ENCODE data around the gene GJC1.

DNA sequence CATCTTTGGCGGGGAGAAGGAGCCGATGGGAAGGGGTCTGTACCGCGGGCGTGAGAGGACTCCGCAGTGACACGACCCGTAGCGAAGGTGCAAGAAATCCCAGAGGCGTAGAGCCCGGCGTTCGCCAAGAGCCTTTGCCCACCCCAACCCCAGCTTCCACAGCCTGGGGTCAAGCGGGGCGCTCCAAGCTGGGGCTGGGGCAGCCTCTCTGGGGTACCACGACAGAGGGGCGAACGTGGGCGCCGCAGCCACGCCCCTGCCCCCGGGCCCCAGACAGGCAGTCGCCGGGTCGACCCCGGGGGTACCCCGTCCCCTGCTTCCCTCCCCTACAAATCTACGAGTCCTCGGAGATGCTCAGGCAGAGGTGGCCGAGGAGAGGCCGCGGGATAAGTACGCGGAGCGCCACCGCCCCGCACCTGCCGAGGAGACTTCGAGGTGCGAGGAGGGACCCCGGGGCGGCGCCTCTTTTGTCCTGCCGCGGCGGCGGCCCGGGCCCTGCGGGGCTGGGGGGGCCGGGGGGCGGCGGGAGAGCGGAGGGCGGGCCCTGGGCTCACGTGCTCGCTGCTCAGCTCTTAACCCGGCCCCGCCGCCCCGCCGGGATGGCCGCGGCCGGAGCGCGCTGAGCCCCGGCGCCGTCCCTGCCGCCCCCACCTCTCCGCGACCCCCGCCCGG, 71.5 kb downstream of the GJC1 start, which contains the start of gene ADAM11:
- TF ChIP-seq, protein P1, sequence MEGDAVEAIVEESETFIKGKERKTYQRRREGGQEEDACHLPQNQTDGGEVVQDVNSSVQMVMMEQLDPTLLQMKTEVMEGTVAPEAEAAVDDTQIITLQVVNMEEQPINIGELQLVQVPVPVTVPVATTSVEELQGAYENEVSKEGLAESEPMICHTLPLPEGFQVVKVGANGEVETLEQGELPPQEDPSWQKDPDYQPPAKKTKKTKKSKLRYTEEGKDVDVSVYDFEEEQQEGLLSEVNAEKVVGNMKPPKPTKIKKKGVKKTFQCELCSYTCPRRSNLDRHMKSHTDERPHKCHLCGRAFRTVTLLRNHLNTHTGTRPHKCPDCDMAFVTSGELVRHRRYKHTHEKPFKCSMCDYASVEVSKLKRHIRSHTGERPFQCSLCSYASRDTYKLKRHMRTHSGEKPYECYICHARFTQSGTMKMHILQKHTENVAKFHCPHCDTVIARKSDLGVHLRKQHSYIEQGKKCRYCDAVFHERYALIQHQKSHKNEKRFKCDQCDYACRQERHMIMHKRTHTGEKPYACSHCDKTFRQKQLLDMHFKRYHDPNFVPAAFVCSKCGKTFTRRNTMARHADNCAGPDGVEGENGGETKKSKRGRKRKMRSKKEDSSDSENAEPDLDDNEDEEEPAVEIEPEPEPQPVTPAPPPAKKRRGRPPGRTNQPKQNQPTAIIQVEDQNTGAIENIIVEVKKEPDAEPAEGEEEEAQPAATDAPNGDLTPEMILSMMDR (IDR thresholded peaks at IDR 0.05): no peak
- TF ChIP-seq POLR2A (IDR thresholded peaks at IDR 0.05): no peak
